ES-I3 (cell line): ENCODE measurements around the gene STIL.
A peak's percentile ranks its signal among the peaks of the same experiment; 100 is the strongest.
"Not testable (repeated sequence)": the region's sequence is repeated elsewhere in the genome, so short reads cannot be mapped to it uniquely, and the experiment has no call there.

ENCODE experiments used
- H3K36me3 ChIP-seq: 2 replicates; pipeline ENCODE4 v1.6.1; 2013; ENCODE audit warnings: mild to moderate bottlenecking, low read length, control low read depth, moderate library complexity; ENCODE audit not compliant: insufficient read depth
- H3K4me1 ChIP-seq: 2 replicates; pipeline ENCODE4 v1.6.1; 2013; ENCODE audit warnings: mild to moderate bottlenecking, control low read depth, low read length; ENCODE audit not compliant: insufficient read depth
- H3K9ac ChIP-seq: 2 replicates; pipeline ENCODE4 v1.6.1; 2013; ENCODE audit warnings: low read depth, mild to moderate bottlenecking, low read length, moderate library complexity
- H3K9me3 ChIP-seq: 2 replicates; pipeline ENCODE4 v1.6.1; 2013; ENCODE audit warnings: mild to moderate bottlenecking, low read length, moderate library complexity; ENCODE audit not compliant: control insufficient read depth, insufficient read depth

The STIL gene

DNA sequence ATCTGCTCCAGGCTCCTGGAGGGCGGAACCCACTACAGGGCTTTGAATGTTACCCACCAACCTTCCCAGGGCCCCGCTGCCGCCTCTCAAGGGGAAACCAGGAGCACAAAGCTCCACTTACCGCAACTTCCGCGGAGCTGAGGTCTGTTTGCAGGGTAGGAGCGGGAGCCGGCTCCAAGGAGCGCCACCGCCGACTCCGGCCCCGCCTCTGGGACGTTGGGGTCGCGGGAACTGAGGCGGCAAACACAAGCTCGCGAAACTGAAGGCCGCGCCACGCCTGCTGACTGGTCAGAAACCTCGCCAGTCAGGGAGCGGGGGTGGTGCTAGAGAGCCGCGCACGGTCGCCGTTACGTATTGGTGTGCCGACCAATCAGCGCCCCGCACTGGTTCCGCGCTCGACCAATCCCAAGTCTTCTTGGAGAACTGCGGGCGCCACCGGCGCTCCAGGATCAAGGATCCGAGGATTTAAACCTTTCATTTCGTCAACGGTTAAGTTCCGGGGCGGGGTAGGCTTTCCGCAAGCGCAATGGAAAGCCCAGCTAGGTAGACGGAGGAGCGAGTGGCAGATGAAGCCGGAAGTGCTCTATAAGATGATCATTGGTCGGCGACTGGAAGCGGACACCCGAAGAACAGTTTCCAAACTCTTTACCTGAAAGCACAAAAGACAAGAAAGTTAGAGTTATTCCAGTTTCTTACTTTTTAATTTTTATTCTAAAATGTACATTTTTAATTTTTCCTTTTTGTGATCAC is at the start of gene STIL:
Gene STIL, minus strand, starts transcription at position 233 of the 750 bp plus-strand sequence. CDS start 3,828 bp downstream, outside the sequence.
- no peaks in the 10 kb centered on the region for H3K9me3 ChIP-seq
- no peaks in the 10 kb centered on the region for H3K4me1 ChIP-seq
- peak within 1 kb of the TSS; percentile 91 for H3K9ac ChIP-seq
- peaks cover 10% of the 10 kb centered on the region for H3K36me3 ChIP-seq

DNA sequence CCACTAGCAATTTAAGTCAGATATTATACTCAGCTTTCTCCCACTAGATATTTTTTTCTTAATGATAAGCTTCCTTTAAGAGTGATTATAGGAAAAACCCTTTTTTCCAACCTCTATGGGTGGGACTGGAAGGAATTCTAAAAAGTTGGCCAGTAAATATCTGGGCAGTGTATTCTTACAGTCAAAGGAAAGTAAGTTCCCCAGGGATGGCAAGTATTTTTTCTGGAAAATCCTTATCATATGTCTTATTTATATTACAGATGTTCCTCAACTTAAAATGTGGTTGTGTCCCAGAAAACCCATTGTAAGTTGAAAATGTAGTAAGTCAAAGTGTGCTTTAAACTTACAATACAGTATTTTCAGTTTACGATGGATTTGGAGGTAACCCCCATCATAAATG is 48.9 kb upstream of the STIL start:
- Histone ChIP-seq H3K9ac (no peak overlapping the region), H3K4me1 (no peaks in the 10 kb centered on the region), H3K36me3 (no peaks in the 10 kb centered on the region), H3K9me3 (no peaks in the 10 kb centered on the region)

DNA sequence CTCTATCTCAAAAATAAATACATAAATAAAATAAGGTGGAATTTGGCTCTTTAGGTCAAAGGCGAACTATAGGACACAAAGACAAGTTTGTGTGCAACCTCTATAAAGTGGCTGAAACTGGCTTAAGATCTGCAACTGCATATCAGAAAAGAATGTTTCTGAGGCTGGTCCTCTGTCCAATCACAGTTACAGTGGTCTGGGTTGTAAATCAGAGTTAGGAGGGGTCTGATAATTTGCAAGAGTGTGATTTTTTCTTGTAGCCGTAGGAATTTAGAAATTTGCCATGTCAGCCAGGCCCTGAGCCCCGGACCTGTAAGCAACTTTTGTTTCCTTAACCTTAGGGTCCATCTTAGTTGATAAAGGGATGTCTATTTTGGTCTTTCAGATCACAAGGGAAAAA is 47.4 kb upstream of the STIL start:
- Histone ChIP-seq H3K9me3 (no peaks in the 10 kb centered on the region), H3K4me1 (no peaks in the 10 kb centered on the region), H3K36me3 (no peaks in the 10 kb centered on the region), H3K9ac (no peak overlapping the region)

DNA sequence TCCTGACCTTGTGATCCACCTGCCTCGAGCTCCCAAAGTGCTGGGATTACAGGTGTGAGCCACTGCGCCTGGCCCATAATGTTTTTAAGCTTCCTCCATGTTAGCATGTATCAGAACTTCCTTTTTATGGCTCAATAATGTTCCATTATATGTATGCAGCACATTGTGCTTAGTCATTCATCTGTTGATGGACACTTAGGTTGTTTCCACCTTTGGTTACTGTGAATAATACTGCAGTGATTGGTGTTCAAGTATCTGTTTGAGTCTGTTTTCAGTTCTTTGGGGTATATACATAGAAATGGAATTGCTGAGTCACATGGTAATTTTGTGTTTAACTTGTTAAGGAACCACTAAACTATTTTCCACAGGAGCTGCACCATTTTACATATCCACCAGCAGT is 37.4 kb upstream of the STIL start:
- H3K36me3 ChIP-seq = no peaks in the 10 kb centered on the region
- H3K9ac ChIP-seq = no peak overlapping the region
- no peaks in the 10 kb centered on the region for H3K4me1 ChIP-seq
- no peaks in the 10 kb centered on the region for H3K9me3 ChIP-seq

DNA sequence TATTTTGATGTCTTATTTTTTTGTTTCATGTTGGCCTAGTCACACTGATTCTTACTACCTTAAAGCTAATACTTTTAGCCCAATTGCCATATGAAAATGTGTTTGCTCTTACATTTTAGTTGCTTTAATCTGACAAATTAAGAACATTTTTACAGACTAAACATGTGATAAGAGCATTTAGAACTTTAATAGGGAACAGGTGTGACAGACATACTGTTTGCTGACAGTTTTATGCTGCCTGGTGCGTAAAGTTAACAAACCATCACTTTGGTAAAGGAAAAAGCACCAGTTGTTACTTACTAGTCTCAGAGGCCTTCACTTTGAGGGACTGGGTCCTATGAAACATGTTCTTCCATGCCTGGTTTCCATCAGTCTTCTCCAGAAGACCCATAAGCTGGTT is 34.3 kb upstream of the STIL start:
- Histone ChIP-seq H3K36me3 (no peaks in the 10 kb centered on the region), H3K9me3 (no peaks in the 10 kb centered on the region)

DNA sequence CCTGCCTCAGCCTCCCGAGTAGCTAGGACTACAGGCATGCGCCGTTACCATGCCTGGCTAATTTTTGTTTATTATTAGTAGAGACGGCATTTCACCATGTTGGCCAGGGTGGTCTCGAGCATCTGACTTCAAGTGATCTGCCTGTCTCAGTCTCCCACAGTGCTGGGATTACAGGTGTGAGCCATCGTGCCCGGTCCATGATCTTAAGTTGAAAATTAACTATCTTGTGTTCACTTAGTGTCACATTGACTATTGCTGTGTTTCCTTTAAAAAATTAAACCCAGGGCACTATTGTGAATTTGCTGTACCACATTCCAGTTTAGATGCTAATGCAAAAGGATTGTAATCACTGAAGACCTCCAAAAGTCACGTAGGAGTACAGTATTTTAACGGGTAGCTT is 33.8 kb upstream of the STIL start:
- Histone ChIP-seq H3K9ac (no peak overlapping the region), H3K9me3 (no peaks in the 10 kb centered on the region), H3K4me1 (no peaks in the 10 kb centered on the region), H3K36me3 (no peaks in the 10 kb centered on the region)

More for the DNA sequence above, 34.3 kb upstream of the STIL start:
- no peak overlapping the region for H3K9ac ChIP-seq
- H3K4me1 ChIP-seq = no peaks in the 10 kb centered on the region

DNA sequence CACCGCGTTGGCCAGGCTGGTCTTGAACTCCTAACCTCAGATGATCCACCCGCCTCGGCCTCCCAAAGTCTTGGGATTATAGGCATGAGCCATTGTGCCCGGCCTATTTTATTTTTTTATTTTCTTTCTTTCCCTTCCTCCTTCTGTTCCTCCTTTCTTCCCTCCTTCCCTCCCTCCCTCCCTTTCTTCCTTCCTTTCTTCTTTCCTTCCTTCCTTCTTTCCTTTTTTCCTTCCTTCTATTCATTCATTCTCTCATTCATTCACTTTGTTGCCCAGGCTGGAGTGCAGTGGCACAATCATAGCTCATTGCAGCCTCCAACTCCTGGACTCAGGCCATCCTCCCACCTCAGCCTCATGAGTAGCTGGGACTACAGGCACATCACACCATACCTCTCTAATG is 33.0 kb upstream of the STIL start:
- H3K4me1 ChIP-seq, H3K9me3 ChIP-seq, H3K9ac ChIP-seq, H3K36me3 ChIP-seq: not testable (repeated sequence)

DNA sequence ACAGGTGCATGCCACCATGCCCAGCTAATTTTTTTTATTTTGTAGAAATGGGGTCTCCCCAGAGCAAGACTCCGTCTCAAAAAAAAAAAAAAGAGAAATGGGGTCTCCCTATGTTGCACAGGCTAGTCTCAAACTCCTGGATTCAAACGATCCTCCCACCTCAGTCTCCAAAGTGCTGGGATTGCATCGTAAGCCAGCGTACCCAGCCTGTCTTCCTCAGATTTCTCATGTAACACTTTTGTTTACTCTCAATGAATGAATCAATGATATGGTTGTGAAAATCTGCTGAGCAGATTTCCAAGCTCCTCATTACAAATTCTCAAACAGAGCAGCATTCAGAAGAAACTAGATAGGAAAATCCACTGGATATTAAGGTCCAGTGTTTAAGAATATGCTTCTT is 26.3 kb upstream of the STIL start:
- no peak overlapping the region for H3K9ac ChIP-seq
- H3K9me3 ChIP-seq = no peaks in the 10 kb centered on the region
- no peaks in the 10 kb centered on the region for H3K36me3 ChIP-seq
- H3K4me1 ChIP-seq = no peaks in the 10 kb centered on the region

DNA sequence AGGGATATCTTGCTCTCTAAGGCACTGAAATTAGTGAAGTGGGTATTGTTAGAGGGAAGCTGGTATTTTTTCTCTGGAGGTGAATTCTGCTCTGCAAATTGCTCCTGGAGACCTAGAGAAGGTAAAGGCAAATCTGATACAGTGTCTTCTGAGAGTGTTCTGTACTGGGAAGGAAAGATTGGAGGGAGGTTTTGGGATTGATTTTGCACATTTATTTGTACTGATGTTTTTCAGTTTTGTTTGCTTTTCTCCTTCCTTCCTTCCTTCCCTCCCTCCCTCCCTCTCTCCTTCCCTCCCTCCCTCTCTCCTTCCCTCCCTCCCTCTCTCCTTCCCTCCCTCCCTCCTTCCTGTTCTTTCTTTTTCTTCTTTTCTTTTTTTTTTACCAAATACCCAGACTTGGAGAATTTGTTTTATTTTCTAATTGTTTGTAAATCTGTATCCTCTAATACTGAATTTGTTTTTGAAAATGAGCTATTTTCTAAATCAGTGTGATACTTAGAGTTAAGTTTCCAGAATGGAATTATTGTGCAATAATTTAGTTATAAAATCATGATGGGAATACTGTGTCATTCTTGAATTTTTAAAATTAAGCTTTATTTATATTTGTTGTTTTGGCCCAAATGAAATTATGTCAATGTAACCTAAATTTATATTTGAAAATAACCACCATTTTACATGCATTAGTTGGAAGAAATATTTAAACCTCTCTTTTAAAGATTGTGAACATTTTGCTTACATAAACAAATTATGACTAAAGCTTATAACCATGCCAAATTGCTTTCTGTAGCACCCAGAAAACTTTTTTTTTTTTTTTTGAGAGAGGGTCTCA is 24.5 kb upstream of the STIL start:
- Histone ChIP-seq H3K9ac (no peak overlapping the region), H3K36me3 (no peaks in the 10 kb centered on the region), H3K4me1 (no peaks in the 10 kb centered on the region), H3K9me3 (no peaks in the 10 kb centered on the region)

DNA sequence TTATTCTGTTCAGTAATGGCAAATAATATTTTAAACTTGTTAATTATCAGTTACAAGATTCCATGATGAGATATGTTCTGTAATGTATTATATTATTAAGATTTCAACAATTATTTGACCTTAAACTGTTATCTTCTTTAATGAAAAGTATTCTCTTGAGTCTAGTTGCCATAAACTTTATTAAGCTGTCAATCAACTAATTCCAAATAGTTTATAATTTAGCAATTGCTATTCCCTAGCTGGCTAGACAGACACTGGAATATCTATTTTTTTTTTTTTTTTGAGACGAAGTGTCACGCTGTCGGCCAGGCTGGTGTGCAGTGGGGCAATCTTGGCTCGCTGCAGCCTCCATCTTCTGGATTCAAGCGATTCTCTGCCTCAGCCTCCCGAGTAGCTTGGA is 23.4 kb upstream of the STIL start:
- no peaks in the 10 kb centered on the region for H3K9me3 ChIP-seq
- no peaks in the 10 kb centered on the region for H3K36me3 ChIP-seq
- H3K4me1 ChIP-seq = peaks cover 5% of the 10 kb centered on the region; the same call in 1 of the 2 replicates
- H3K9ac ChIP-seq = no peak overlapping the region

DNA sequence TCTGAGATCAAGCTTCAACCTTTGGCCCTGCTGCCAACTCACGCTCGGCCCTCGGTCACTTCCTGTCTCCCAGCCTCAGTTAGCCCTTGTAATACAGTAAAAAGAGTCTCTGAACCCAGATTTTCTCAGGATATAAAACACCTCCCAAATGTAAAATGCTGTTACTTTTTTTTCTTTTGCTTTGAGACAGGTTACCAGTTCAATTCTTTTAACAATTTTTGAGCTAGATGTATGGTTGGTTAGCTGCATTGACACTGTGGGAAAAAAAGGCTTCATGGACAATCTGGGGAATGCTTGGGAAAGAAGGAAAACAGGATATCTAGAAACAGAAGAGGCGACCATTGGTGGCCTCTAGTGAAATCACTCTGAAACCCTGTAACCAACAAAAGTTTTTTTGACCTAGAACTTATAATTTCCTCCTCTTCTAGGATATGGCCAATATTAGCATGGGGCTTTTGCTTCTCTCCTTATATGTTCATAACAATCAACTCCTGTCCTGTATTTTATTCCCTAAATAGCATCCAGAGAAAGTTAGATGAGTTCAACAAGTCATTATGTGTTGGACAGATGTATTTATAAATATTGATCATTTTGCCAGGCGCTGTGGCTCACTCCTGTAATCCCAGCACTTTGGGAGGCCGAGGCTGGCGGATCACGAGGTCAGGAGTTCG is 21.0 kb upstream of the STIL start:
- peak overlapping the region; percentile 99 for H3K9ac ChIP-seq
- no peaks in the 10 kb centered on the region for H3K36me3 ChIP-seq
- H3K9me3 ChIP-seq = no peaks in the 10 kb centered on the region
- peaks cover 8% of the 10 kb centered on the region; the same call in 1 of the 2 replicates for H3K4me1 ChIP-seq

DNA sequence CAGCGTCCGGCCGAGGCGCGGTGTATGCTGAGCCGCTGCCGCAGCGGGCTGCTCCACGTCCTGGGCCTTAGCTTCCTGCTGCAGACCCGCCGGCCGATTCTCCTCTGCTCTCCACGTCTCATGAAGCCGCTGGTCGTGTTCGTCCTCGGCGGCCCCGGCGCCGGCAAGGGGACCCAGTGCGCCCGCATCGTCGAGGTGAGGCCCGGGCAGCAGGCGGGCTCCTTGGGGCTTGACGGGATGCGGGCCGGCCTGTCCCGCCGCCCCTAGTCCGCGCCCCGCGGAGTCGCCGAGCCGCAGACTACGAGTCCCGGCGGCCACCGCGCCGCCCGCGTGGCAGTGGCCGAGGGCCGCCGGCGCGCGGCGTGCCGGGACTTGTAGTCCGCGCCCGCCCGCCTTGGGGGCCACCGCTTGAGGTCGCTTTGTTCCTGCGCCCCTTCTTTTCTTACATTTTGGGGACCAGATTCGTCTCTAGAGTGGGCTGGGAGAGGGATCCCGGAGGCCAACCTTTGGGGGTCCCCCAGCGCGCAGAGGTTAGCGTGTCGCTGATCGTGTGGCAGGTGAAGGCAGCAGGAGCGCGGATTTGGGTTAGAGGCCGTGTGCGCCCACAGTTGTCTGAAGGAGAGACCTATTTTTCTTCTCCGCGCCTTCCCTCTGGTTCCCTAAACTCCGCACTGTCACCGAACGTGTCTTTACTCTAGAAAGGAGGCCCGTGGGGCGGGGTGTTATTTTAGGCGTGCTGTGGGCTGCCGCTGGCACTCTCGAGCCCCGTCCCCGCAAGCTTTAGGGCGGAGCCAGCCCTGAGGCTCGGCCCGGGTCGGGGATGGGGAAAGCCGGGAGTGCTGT is 20.2 kb upstream of the STIL start:
- no peaks in the 10 kb centered on the region for H3K36me3 ChIP-seq
- peaks cover 8% of the 10 kb centered on the region; the same call in 1 of the 2 replicates for H3K4me1 ChIP-seq
- H3K9me3 ChIP-seq = no peaks in the 10 kb centered on the region
- peak overlapping the region; percentile 99 for H3K9ac ChIP-seq

DNA sequence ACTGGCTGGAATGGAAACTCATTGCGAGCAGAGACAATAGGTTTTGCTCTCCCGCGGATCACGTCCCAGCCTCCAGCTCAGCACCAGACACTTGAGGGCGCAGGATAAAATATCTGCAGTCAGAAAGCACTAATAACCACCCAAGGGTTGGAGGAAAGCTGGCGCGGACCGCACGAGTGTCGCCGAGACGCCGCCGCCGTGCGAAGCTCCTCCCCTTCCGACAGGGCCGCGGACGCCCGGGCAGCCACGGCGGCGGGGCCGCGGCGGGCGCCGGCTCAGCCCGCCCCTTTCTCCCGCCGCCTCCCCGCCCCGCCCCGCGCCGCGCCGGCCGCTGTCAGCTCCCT is 19.6 kb upstream of the STIL start, which contains the start of gene CMPK1:
Gene CMPK1, plus strand, starts transcription at position 213 of the 344 bp plus-strand sequence. CDS start 156 bp downstream, outside the sequence.
- no peaks in the 10 kb centered on the region for H3K36me3 ChIP-seq
- no peaks in the 10 kb centered on the region for H3K9me3 ChIP-seq
- H3K4me1 ChIP-seq = peaks cover 8% of the 10 kb centered on the region; the same call in 1 of the 2 replicates
- H3K9ac ChIP-seq = peak within 1 kb of the TSS; percentile 99
